GM13976 (cell line): ENCODE measurements around the gene PRIM2.
"Not testable (repeated sequence)": the region's sequence is repeated elsewhere in the genome, so short reads cannot be mapped to it uniquely, and the experiment has no call there.

Experiments
- DNase-seq: peaks from one replicate; pipeline ENCODE4 v3.0.0; 2012; ENCODE audit warnings: low spot score
- in situ Hi-C: fragments of 300-500 bp; cut with MboI; formaldehyde crosslinking; loops from one replicate; pipeline ENCODE4 v1.12.0; 2022; ENCODE audit warnings: low sequenced_read_pairs, mixed read lengths, inconsistent platforms; ENCODE audit not compliant: unreplicated experiment
- TF ChIP-seq, protein P1 (sequence below): IDR thresholded peaks from 2 replicates; pipeline ENCODE4 v1.5.1; 2012; ENCODE audit warnings: borderline replicate concordance, mild to moderate bottlenecking; ENCODE audit not compliant: insufficient read depth; ENCODE audit errors: extremely low read depth, missing control alignments, control extremely low read depth

The PRIM2 gene

GRCh38 chr6:57329933-57330332 lies 12.5 kb downstream of the PRIM2 start:
- in situ Hi-C loops, result no loop called here
- no peak for DNase-seq
- TF ChIP-seq, protein P1, sequence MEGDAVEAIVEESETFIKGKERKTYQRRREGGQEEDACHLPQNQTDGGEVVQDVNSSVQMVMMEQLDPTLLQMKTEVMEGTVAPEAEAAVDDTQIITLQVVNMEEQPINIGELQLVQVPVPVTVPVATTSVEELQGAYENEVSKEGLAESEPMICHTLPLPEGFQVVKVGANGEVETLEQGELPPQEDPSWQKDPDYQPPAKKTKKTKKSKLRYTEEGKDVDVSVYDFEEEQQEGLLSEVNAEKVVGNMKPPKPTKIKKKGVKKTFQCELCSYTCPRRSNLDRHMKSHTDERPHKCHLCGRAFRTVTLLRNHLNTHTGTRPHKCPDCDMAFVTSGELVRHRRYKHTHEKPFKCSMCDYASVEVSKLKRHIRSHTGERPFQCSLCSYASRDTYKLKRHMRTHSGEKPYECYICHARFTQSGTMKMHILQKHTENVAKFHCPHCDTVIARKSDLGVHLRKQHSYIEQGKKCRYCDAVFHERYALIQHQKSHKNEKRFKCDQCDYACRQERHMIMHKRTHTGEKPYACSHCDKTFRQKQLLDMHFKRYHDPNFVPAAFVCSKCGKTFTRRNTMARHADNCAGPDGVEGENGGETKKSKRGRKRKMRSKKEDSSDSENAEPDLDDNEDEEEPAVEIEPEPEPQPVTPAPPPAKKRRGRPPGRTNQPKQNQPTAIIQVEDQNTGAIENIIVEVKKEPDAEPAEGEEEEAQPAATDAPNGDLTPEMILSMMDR, result no peak

- in situ Hi-C loops, result no loop called here
- DNase-seq, result no peak
- TF ChIP-seq, protein P1, result no peak
Observed at GRCh38 chr6:57342148-57342669, 24.8 kb downstream of the PRIM2 start.

DNA sequence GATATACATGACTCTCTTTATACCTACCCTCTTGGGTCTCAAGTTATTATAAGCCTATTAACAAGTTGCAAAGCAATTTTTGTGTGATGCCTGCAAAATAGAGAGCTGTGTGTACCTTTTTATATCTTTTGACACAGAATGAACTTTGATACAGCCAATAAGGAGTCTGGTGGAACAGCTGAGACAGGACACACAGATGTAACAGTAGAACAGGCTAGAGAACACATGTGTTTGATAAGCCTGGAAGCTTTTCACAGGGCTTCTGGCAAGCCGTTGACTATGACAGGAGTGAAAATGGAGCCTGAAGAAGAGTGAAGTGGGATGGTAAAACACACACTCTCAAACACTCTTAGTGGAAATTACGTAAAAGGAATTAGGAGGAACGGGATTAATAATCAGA lies 25.9 kb downstream of the PRIM2 start:
- in situ Hi-C loops, DNase-seq: not testable (repeated sequence)

GRCh38 chr6:57346715-57347114 lies 29.3 kb downstream of the PRIM2 start:
- in situ Hi-C loops, DNase-seq: not testable (repeated sequence)

GRCh38 chr6:57347597-57347996 lies 30.2 kb downstream of the PRIM2 start:
- in situ Hi-C loops, DNase-seq: not testable (repeated sequence)

GRCh38 chr6:57350443-57350842 lies 33.0 kb downstream of the PRIM2 start:
- in situ Hi-C loops, DNase-seq: not testable (repeated sequence)

- in situ Hi-C loops, DNase-seq: not testable (repeated sequence)
Observed at GRCh38 chr6:57352596-57352995, 35.2 kb downstream of the PRIM2 start.

DNA sequence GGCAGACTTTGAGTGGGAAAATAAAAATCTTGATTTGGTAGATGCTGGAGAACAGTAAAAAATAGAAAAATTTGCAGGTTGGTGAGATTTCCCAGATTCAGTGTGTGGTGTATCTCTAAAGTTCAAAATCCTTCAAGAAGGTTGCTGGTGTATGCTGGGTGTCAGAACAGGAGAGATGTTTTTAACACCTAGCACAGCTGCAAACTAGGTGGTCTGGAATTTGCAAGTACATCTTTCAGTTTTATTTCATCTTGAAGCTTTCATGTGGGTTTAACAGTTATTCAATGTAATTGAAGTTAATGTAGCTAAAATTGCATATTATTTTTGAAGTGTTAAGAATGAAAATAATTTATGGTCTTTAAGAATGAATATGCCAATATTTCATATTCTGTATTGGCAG lies 40.9 kb downstream of the PRIM2 start:
- DNase-seq, in situ Hi-C loops: not testable (repeated sequence)

- in situ Hi-C loops, DNase-seq: not testable (repeated sequence)
Observed at GRCh38 chr6:57359766-57360165, 42.3 kb downstream of the PRIM2 start.

DNA sequence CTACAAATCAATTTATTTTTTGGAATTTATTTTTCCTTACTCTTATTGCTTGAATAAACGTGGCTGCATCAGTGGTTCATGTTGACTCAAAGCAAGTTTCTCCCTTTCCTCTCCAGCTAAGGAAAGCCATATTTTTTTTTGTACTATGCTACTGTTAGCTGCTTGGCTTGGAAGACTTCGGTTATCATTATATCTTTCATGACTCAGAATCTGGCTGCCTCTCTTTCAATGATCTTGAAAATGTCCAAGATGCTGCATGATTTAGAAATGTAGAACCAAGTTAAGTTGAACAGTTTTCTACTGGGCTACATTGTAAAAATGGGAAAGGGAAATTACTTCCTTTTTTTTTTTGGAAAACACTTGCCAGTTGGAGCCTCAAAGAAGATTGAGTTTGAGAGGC lies 44.9 kb downstream of the PRIM2 start:
- DNase-seq, in situ Hi-C loops: not testable (repeated sequence)

DNA sequence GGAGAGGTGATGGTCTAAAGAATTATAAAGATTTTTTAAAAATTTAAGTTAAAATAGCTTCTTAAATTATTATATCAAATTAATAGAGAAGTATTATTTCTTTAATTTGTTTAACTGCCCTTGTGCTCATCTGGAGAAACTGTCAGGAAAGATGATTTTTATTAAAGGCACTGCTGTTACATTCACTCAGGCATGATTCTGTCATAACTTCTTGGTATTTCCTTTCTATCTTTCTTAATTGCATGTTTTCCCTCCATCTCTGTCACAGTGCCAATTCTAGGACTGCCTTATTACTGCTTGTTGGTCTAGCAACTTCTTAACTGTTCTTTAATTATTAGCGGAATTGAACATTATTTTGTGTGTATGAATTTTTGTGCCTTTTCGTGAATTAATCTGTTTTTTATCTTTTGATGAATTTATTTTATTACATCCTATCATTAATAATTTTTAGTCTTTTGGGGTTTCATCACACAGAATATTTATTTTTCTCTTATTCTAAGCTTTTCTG lies 47.7 kb downstream of the PRIM2 start:
- in situ Hi-C loops, DNase-seq: not testable (repeated sequence)

- DNase-seq, in situ Hi-C loops: not testable (repeated sequence)
Observed at GRCh38 chr6:57368965-57369731, 51.7 kb downstream of the PRIM2 start.

DNA sequence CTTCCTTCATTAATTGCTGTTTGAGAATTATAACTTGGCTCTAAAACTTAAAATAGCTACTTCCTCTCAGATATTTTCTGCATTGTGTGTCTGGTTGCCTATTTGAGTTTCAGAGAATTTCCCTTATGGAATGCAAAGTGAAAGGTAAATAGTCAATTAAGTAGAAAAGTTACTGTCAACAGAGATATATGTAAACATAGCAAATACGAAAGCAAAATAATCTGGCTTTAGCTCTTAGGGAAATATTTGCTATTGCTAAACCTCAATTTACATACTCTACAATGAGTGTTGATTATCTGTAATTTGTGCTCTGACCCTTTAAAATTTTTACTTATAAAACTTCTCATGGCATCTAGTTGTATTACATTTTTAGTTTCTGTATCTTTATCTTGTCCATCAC lies 54.3 kb downstream of the PRIM2 start:
- in situ Hi-C loops, result not testable (repeated sequence)

GRCh38 chr6:57374764-57375163 lies 57.3 kb downstream of the PRIM2 start:
- in situ Hi-C loops, DNase-seq: not testable (repeated sequence)

More for the DNA sequence above, 54.3 kb downstream of the PRIM2 start:
- not testable (repeated sequence) for DNase-seq

DNA sequence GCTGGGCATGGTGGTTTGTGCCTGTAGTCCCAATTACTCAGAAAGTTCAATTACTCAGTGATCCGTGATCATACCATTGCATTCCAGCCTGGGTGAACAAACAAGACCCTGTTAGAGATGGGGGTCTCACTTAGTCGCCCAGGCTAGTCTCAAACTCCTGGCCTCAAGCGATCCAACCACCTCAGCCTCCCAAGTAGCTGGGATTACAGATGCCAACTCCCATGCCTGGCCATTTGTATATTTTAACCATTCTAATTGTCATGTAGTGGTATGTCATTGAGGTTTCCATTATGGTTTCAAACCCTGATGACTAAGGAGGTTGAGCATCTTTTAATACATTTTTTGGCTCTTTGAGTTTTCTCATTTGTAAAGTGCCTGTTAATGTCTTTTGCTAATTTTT lies 58.7 kb downstream of the PRIM2 start:
- in situ Hi-C loops, result not testable (repeated sequence)

GRCh38 chr6:57389038-57389592 lies 71.7 kb downstream of the PRIM2 start:
- in situ Hi-C loops, DNase-seq: not testable (repeated sequence)

More for the DNA sequence above, 58.7 kb downstream of the PRIM2 start:
- DNase-seq, result not testable (repeated sequence)
